ENCODE measurements around the gene TBKBP1.

DNA sequence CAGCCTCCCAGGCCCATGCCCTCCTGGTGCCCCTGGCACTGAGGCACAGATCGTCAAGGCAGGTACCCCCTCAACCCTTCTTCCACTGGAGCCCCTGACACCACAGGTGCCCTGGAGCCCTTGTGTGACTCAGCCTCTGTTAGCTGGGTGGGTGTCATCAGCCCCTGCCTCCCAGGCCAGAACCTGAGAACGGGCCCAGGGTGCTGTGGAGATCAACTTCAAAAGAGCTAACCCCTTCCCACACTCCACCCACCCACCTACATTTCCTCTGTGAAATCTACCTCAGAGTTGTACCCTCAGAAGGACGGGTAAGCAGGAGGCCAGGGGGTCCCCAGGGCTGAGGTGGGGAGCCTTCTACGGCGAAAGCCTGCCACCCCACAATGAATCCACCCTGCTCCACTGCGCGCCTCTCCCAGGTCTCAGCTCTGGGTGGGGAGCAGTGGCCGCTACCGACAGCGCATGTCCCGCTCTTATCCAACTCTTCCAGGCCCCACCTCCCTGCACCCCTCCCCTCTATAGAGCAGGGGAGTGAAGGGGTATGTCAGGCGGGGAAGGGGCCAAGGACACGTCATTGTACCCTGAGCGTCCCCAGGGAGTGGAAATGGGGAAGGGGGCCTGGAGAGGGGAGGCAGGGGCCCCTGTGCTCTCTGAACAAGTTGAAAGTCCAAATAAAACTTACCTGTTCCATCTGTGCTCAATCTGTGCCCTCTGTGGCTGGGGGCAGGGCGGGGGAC is 17.6 kb downstream of the TBKBP1 start:
- TF ChIP-seq, protein P1, sequence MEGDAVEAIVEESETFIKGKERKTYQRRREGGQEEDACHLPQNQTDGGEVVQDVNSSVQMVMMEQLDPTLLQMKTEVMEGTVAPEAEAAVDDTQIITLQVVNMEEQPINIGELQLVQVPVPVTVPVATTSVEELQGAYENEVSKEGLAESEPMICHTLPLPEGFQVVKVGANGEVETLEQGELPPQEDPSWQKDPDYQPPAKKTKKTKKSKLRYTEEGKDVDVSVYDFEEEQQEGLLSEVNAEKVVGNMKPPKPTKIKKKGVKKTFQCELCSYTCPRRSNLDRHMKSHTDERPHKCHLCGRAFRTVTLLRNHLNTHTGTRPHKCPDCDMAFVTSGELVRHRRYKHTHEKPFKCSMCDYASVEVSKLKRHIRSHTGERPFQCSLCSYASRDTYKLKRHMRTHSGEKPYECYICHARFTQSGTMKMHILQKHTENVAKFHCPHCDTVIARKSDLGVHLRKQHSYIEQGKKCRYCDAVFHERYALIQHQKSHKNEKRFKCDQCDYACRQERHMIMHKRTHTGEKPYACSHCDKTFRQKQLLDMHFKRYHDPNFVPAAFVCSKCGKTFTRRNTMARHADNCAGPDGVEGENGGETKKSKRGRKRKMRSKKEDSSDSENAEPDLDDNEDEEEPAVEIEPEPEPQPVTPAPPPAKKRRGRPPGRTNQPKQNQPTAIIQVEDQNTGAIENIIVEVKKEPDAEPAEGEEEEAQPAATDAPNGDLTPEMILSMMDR (IDR thresholded peaks at IDR 0.05), result no peak
- no peak for TF ChIP-seq POLR2A (IDR thresholded peaks at IDR 0.05)

Measured in thyroid gland (tissue), 4 donors.